D341Med (cell line): ENCODE data around the gene RALY.

Source experiments
- DNase-seq: peaks from one replicate; pipeline ENCODE4 v3.0.0; 2012; ENCODE audit warnings: low spot score

RALY gene

GRCh38 chr20:33993576-33994221, at the start of gene RALY:
Gene RALY (plus strand): TSS chr20:33993911. CDS start chr20:34072075, 78,164 bp downstream.
- DNase-seq = peak; percentile 95

- DNase-seq = no peak
These were observed 48.8 kb upstream of the RALY start for GRCh38 chr20:33944914-33945313.

- no peak for DNase-seq
These were observed 48.2 kb upstream of the RALY start for GRCh38 chr20:33945391-33946081.

GRCh38 chr20:33947709-33948295, 45.9 kb upstream of the RALY start:
- peak; percentile 78 for DNase-seq

- no peak for DNase-seq
These were observed 45.2 kb upstream of the RALY start for GRCh38 chr20:33948480-33948879.

- DNase-seq = no peak
These were observed 42.5 kb upstream of the RALY start for GRCh38 chr20:33951171-33951570.

- no peak for DNase-seq
These were observed 39.2 kb upstream of the RALY start for GRCh38 chr20:33954504-33954903.

- no peak for DNase-seq
These were observed 30.0 kb upstream of the RALY start for GRCh38 chr20:33963751-33964150.

GRCh38 chr20:33964441-33964840, 29.3 kb upstream of the RALY start:
- DNase-seq = peak; percentile 66

- DNase-seq = no peak
These were observed 26.6 kb upstream of the RALY start for GRCh38 chr20:33967126-33967525.

GRCh38 chr20:33969563-33969962, 24.1 kb upstream of the RALY start:
- no peak for DNase-seq

- no peak for DNase-seq
These were observed 23.5 kb upstream of the RALY start for GRCh38 chr20:33970229-33970628.

- no peak for DNase-seq
These were observed 22.4 kb upstream of the RALY start for GRCh38 chr20:33971147-33971975.

GRCh38 chr20:33976959-33977358, 16.8 kb upstream of the RALY start:
- DNase-seq = no peak

- no peak for DNase-seq
These were observed 16.2 kb upstream of the RALY start for GRCh38 chr20:33977535-33977934.

- DNase-seq = no peak
These were observed 14.6 kb upstream of the RALY start for GRCh38 chr20:33979094-33979493.

- no peak for DNase-seq
These were observed 12.4 kb upstream of the RALY start for GRCh38 chr20:33981347-33981746.

- DNase-seq = no peak
These were observed 11.7 kb upstream of the RALY start for GRCh38 chr20:33981964-33982363.

GRCh38 chr20:33983371-33983770, 10.3 kb upstream of the RALY start:
- DNase-seq = no peak

GRCh38 chr20:33984182-33984719, 9.5 kb upstream of the RALY start:
- DNase-seq = no peak

GRCh38 chr20:33985280-33985679, 8.4 kb upstream of the RALY start:
- DNase-seq = no peak

- no peak for DNase-seq
These were observed 7.9 kb upstream of the RALY start for GRCh38 chr20:33985830-33986229.
